SJCRH30 (cell line): ENCODE measurements around the gene CEBPE. TPM values are rescaled to one million over a fixed set of nuclear protein-coding genes. Genes with fewer than 3 reads are reported as not detected.
A peak's percentile ranks its signal among the peaks of the same experiment; 100 is the strongest.

Source experiments
- DNase-seq, 2 experiments: peaks; one replicate each; pipeline ENCODE4 v3.0.0-alpha.2; 2015 to 2020
- H3K27ac ChIP-seq: fragments of 250-450 bp; sonication (Bioruptor Pico); 2 replicates; pipeline ENCODE4 v1.5.1; 2020; ENCODE audit warnings: mild to moderate bottlenecking, moderate library complexity
- H3K27me3 ChIP-seq: fragments of 250-450 bp; sonication (Bioruptor Pico); 2 replicates; pipeline ENCODE4 v1.5.1; 2020; ENCODE audit warnings: mild to moderate bottlenecking, moderate library complexity
- H3K36me3 ChIP-seq: fragments of 250-450 bp; sonication (Bioruptor Pico); 2 replicates; pipeline ENCODE4 v1.5.1; 2020; ENCODE audit warnings: mild to moderate bottlenecking, moderate library complexity
- H3K4me1 ChIP-seq: fragments of 250-450 bp; sonication (Bioruptor Pico); 2 replicates; pipeline ENCODE4 v1.5.1; 2020; ENCODE audit warnings: mild to moderate bottlenecking, moderate library complexity
- H3K4me3 ChIP-seq: fragments of 250-450 bp; sonication (Bioruptor Pico); 2 replicates; pipeline ENCODE4 v1.5.1; 2020; ENCODE audit warnings: mild to moderate bottlenecking, moderate library complexity
- H3K9me3 ChIP-seq: fragments of 250-450 bp; sonication (Bioruptor Pico); replicated peaks from 2 replicates; pipeline ENCODE4 v1.5.1; 2020; ENCODE audit warnings: mild to moderate bottlenecking, moderate library complexity
- total RNA-seq: library from RNA; depleted of rRNA; stranded (reverse); fragments of >200 nt; shearing (Covaris generic); gene quantifications from 2 replicates; pipeline ENCODE4 v1.2.3, GENCODE V29; 2014; rRNA removed

CEBPE gene
- total RNA-seq, 1 experiment from 2014 or later: not detected

DNA sequence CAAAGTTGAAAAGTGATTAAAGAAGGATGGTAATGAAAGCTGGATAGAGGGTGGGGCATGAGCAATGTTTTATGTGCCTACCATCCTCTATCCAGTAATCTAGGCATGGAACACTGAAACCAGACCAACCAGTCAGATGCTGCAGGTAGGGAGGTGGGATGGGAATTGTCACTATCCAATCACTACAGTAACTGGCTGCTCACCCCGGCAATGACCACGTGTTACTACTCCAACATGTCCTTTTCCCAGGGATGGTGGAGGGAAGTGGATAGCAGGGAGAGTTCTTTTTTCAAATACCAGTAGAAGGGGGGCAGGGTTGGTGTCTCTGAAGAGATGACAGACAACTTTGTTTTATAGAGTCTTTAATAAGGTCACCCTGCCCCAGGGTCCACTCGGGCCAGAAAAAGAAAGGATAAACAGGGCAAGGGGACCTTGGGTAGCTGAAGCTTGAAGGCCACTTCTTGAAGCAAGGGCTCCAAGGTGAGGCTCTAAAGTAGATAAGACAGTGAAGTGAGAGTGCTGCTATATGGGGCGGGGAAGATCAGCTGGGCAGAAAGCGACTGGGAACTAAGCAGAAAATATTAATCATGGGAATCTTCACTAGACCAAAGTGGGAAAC is 47.0 kb downstream of the CEBPE start:
- H3K36me3 ChIP-seq: peaks cover 50% of the 10 kb centered on the region
- H3K27me3 ChIP-seq: no peaks in the 10 kb centered on the region
- H3K9me3 ChIP-seq: no peaks in the 10 kb centered on the region
- no peak for DNase-seq
- H3K27ac ChIP-seq: peak overlapping the region; percentile 70; the same call in 1 of the 2 replicates
- H3K4me3 ChIP-seq: peak overlapping the region; percentile 84
- H3K4me1 ChIP-seq: peaks cover 15% of the 10 kb centered on the region

DNA sequence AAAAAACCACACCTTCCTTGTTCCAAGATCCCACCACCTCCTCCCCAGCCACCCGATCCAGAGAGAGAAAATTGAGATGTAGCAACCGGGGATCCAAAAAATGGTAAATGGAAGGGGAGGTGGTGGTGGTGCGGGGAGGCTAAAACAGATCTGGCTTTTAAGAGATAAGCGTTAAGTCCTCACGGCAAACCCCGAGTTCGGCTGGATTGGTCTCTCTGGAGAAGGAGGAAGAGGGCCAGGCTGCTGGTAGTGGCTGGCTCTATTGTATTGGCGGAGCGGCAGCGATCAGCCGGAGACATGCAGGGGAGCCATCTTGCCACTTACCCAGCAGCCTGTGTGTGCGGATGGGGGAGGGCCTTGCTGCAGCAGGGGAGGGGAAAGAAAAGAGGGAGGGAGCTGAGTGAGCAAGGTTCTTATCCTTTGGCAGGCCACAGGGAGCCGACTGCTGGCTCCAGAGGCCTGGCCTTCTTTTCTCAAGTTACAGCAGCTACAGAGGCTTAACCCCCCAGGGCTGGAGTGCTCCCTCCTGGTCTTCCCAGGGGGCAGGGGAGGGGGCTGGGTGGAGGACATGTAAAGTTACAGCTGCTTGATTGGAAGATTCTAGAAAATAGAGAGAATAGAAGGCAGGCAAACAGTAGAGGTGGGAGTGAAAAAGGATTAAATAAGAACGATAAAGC is 47.7 kb downstream of the CEBPE start:
- no peaks in the 10 kb centered on the region for H3K27me3 ChIP-seq
- no peaks in the 10 kb centered on the region for H3K9me3 ChIP-seq
- H3K27ac ChIP-seq: peak overlapping the region; percentile 70
- peaks cover 50% of the 10 kb centered on the region for H3K36me3 ChIP-seq
- peak overlapping the region; percentile 84 for H3K4me3 ChIP-seq
- H3K4me1 ChIP-seq: peaks cover 15% of the 10 kb centered on the region
- peak; percentile 94 to 95 for DNase-seq

- Histone ChIP-seq H3K36me3 (peaks cover 51% of the 10 kb centered on the region), H3K27ac (peak overlapping the region; percentile 70), H3K9me3 (no peaks in the 10 kb centered on the region), H3K4me1 (peaks cover 15% of the 10 kb centered on the region), H3K4me3 (peak overlapping the region; percentile 84), H3K27me3 (no peaks in the 10 kb centered on the region)
- DNase-seq: no peak
These were observed 48.6 kb downstream of the CEBPE start for GRCh38 chr14:23070262-23071129.

DNA sequence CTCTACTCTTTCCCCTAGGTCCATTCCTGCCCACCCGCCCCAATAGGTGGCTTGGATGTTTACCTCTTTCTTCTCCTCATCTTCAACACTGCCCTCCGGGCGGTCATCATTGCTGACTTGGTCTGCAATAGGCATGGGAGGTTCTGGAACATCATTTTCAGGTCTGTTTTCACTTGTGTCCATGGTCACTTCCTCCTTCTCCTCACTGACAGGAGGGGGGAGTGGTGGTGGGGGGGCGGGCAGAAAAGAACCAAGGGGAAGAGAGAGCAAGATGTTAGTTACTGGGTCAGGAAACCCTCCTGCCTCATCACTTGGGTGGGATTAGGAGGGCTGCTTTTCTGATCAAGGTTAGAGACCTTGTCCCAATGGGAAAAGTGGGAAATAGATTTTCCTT is 49.6 kb downstream of the CEBPE start:
- no peaks in the 10 kb centered on the region for H3K9me3 ChIP-seq
- no peak overlapping the region for H3K4me3 ChIP-seq
- no peak overlapping the region for H3K27ac ChIP-seq
- peaks cover 52% of the 10 kb centered on the region for H3K36me3 ChIP-seq
- peaks cover 15% of the 10 kb centered on the region for H3K4me1 ChIP-seq
- no peaks in the 10 kb centered on the region for H3K27me3 ChIP-seq
- no peak for DNase-seq

GRCh38 chr14:23068789-23069412 is 50.2 kb downstream of the CEBPE start:
- H3K27ac ChIP-seq: no peak overlapping the region
- DNase-seq: peak; percentile 83 to 96

GRCh38 chr14:23067847-23068788 is 50.9 kb downstream of the CEBPE start:
- Histone ChIP-seq H3K9me3 (no peaks in the 10 kb centered on the region), H3K4me3 (no peak overlapping the region), H3K4me1 (peaks cover 15% of the 10 kb centered on the region), H3K27ac (no peak overlapping the region), H3K36me3 (peaks cover 63% of the 10 kb centered on the region), H3K27me3 (no peaks in the 10 kb centered on the region)
- DNase-seq: no peak

More at GRCh38 chr14:23068789-23069412, 50.2 kb downstream of the CEBPE start:
- Histone ChIP-seq H3K4me3 (no peak overlapping the region), H3K4me1 (peaks cover 15% of the 10 kb centered on the region), H3K9me3 (no peaks in the 10 kb centered on the region), H3K36me3 (peaks cover 57% of the 10 kb centered on the region), H3K27me3 (no peaks in the 10 kb centered on the region)

Other genes with a start within 250 kb of the CEBPE start
- 12.2 and 12.5 TPM in 2 replicates for gene LRP10, start 247.5 kb downstream of the CEBPE start, total RNA-seq
- not detected in 2 replicates for gene REM2, start 236.0 kb downstream of the CEBPE start, total RNA-seq
- gene RBM23, start 200.1 kb downstream of the CEBPE start, total RNA-seq: 83.8 and 92.9 TPM in 2 replicates
- gene PRMT5, start 189.9 kb downstream of the CEBPE start, total RNA-seq: 104 and 113 TPM in 2 replicates
- gene HAUS4, start 162.2 kb downstream of the CEBPE start, total RNA-seq: 42.9 and 44.5 TPM in 2 replicates
- gene AJUBA, start 136.7 kb downstream of the CEBPE start, total RNA-seq: 41.1 and 47.3 TPM in 2 replicates
- gene C14orf93, start 109.1 kb downstream of the CEBPE start, total RNA-seq: 11.9 and 13.5 TPM in 2 replicates
- gene PSMB5, start 84.4 kb downstream of the CEBPE start, total RNA-seq: 224 and 242 TPM in 2 replicates
- gene PSMB11, start 77.0 kb downstream of the CEBPE start, total RNA-seq: not detected in 2 replicates
- 8.3 and 9.6 TPM in 2 replicates for gene CDH24, start 61.7 kb downstream of the CEBPE start, total RNA-seq
- gene ACIN1, start 24.1 kb downstream of the CEBPE start, total RNA-seq: 143 and 164 TPM in 2 replicates
- 43.6 and 46.0 TPM in 2 replicates for gene C14orf119, start 23.8 kb downstream of the CEBPE start, total RNA-seq
- gene CIROP, start 14.3 kb downstream of the CEBPE start, total RNA-seq: not detected in 2 replicates
- gene SLC7A8, start 64.4 kb upstream of the CEBPE start, total RNA-seq: 0.04 TPM in 1 of 2 replicates, not detected in the other
- gene RNF212B, start 118.7 kb upstream of the CEBPE start, total RNA-seq: not detected in 2 replicates
- 10.4 and 11.2 TPM in 2 replicates for gene HOMEZ, start 166.9 kb upstream of the CEBPE start, total RNA-seq
- 6.6 and 9.7 TPM in 2 replicates for gene PPP1R3E, start 183.6 kb upstream of the CEBPE start, total RNA-seq
- gene BCL2L2, start 187.6 kb upstream of the CEBPE start, total RNA-seq: 19.0 and 22.3 TPM in 2 replicates
- gene PABPN1, start 202.2 kb upstream of the CEBPE start, total RNA-seq: 129 and 141 TPM in 2 replicates
- 2.7 and 2.8 TPM in 2 replicates for gene SLC22A17, start 233.6 kb upstream of the CEBPE start, total RNA-seq
- gene EFS, start 245.9 kb upstream of the CEBPE start, total RNA-seq: 22.5 and 26.4 TPM in 2 replicates